Measurements from ENCODE around the gene HDGFL3.

DNA sequence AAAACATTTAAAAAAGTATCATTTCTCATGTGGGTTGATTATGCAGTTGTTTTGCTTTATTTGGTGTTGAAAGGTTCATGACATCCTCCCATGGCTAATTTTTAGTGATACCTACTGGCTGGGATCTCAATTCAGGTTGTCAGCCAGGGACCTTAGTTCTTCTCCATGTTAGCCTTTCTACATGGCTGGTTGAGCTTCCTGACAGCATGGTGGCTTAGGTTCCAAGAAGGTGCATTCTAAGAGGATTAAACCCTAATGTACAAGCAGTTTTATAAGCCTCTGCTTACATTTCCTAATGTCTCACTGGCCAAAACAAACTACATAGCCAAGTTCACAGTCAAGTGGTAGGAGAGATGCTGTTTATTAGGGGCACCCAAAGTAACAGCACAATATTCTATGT lies 109.5 kb downstream of the HDGFL3 start:
- TF ChIP-seq POLR2A (IDR thresholded peaks at IDR 0.05) = no peak
- TF ChIP-seq, protein P1, sequence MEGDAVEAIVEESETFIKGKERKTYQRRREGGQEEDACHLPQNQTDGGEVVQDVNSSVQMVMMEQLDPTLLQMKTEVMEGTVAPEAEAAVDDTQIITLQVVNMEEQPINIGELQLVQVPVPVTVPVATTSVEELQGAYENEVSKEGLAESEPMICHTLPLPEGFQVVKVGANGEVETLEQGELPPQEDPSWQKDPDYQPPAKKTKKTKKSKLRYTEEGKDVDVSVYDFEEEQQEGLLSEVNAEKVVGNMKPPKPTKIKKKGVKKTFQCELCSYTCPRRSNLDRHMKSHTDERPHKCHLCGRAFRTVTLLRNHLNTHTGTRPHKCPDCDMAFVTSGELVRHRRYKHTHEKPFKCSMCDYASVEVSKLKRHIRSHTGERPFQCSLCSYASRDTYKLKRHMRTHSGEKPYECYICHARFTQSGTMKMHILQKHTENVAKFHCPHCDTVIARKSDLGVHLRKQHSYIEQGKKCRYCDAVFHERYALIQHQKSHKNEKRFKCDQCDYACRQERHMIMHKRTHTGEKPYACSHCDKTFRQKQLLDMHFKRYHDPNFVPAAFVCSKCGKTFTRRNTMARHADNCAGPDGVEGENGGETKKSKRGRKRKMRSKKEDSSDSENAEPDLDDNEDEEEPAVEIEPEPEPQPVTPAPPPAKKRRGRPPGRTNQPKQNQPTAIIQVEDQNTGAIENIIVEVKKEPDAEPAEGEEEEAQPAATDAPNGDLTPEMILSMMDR (IDR thresholded peaks at IDR 0.05) = no peak
